HepG2 (cell line): ENCODE data around the gene DHX30. TPM values are rescaled to one million over a fixed set of nuclear protein-coding genes. Genes with fewer than 3 reads are reported as not detected.

Experiments used
- BRCA1 ChIP-seq: sonication (generic); formaldehyde crosslinking; IDR thresholded peaks from 2 replicates; pipeline ENCODE4 v1.4.0; 2020; ENCODE audit warnings: missing genetic modification reagents
- GPBP1L1 ChIP-seq: sonication (generic); formaldehyde crosslinking; IDR thresholded peaks from 2 replicates; pipeline ENCODE4 v1.5.0; 2020; ENCODE audit warnings: mild to moderate bottlenecking, missing genetic modification reagents
- KDM4B ChIP-seq: sonication (generic); formaldehyde crosslinking; IDR thresholded peaks from 2 replicates; pipeline ENCODE4 v1.4.0; 2020; ENCODE audit warnings: missing genetic modification reagents
- KLF15 ChIP-seq: sonication (generic); formaldehyde crosslinking; IDR thresholded peaks from 2 replicates; pipeline ENCODE4 v1.8.1; 2023; ENCODE audit warnings: borderline replicate concordance, mild to moderate bottlenecking, inconsistent platforms, missing genetic modification reagents, mixed read lengths
- KMT2B ChIP-seq: IDR thresholded peaks from 2 replicates; pipeline ENCODE4 v1.6.1; 2016; ENCODE audit warnings: missing genetic modification reagents, missing compliant biosample characterization
- MAFK ChIP-seq, 2 experiments: IDR thresholded peaks in 1 of 2; conservative IDR thresholded peaks in 1 of 2; 2 replicates each; pipeline ENCODE4 v1.6.1; 2011; ENCODE audit warnings: improper control_type of control experiment in 2 of 2, low read length in 2 of 2
- MED13 ChIP-seq: sonication (generic); formaldehyde crosslinking; IDR thresholded peaks from 2 replicates; pipeline ENCODE4 v1.5.0; 2020; ENCODE audit warnings: missing genetic modification reagents
- NFAT5 ChIP-seq: sonication (generic); formaldehyde crosslinking; IDR thresholded peaks from 2 replicates; pipeline ENCODE4 v1.4.0; 2020; ENCODE audit warnings: missing genetic modification reagents
- NFE2 ChIP-seq: sonication (generic); formaldehyde crosslinking; IDR thresholded peaks from 2 replicates; pipeline ENCODE4 v1.4.0; 2020; ENCODE audit warnings: missing genetic modification reagents
- TBX3 ChIP-seq: fragments of 450-650 bp; IDR thresholded peaks from 2 replicates; pipeline ENCODE4 v1.6.1; 2017; ENCODE audit warnings: antibody characterized with exemption, mild to moderate bottlenecking, inconsistent platforms, borderline replicate concordance
- TFDP2 ChIP-seq: sonication (generic); formaldehyde crosslinking; IDR thresholded peaks from 2 replicates; pipeline ENCODE4 v1.4.0; 2020; ENCODE audit warnings: missing genetic modification reagents
- TSC22D2 ChIP-seq: sonication (generic); formaldehyde crosslinking; IDR thresholded peaks from 2 replicates; pipeline ENCODE4 v1.5.1; 2020; ENCODE audit warnings: missing genetic modification reagents, mild to moderate bottlenecking, borderline replicate concordance
- ZNF143 ChIP-seq: sonication (generic); formaldehyde crosslinking; IDR thresholded peaks from 2 replicates; pipeline ENCODE4 v1.4.0; 2020; ENCODE audit warnings: missing genetic modification reagents
- ZNF282 ChIP-seq: fragments of 450-650 bp; IDR thresholded peaks from 2 replicates; pipeline ENCODE4 v1.6.1; 2018; ENCODE audit not compliant: partially characterized antibody
- ZNF296 ChIP-seq: sonication (generic); formaldehyde crosslinking; conservative IDR thresholded peaks from 2 replicates; pipeline ENCODE4 v1.5.0; 2020; ENCODE audit warnings: mild to moderate bottlenecking, missing genetic modification reagents
- ZNF703 ChIP-seq: sonication (generic); formaldehyde crosslinking; IDR thresholded peaks from 2 replicates; pipeline ENCODE4 v1.5.1; 2020; ENCODE audit warnings: missing genetic modification reagents, mild to moderate bottlenecking, moderate library complexity, borderline replicate concordance
- ZNF75D ChIP-seq: sonication (generic); formaldehyde crosslinking; IDR thresholded peaks from 2 replicates; pipeline ENCODE4 v1.8.1; 2023; ENCODE audit warnings: missing genetic modification reagents, mild to moderate bottlenecking, borderline replicate concordance
- ZNF792 ChIP-seq: IDR thresholded peaks from 2 replicates; pipeline ENCODE4 v1.6.1; 2016
- polyA plus RNA-seq, 8 experiments: library from polyadenylated mRNA; depleted of rRNA in 3 of 8; stranded (reverse) in 7 of 8; unstranded in 1 of 8; fragments of >200 nt; fragmentation: Illumina TruSeq in 4 of 8; extraction: Trizol in 4 of 8; gene quantifications; 2 replicates each; pipeline versions ENCODE4 v1.2.1 to v1.2.3, GENCODE V29; 2011 to 2016; ENCODE audit warnings: low read depth in 4 of 8, missing spikeins in 1 of 8, mixed read lengths in 1 of 8; ENCODE audit not compliant: insufficient read depth in 1 of 8
- total RNA-seq, 5 experiments: library from RNA; depleted of rRNA; stranded (reverse); fragments of >200 nt; fragmentation: Illumina TruSeq; extraction: Trizol; gene quantifications; 2 replicates each; pipeline ENCODE4 v1.2.3, GENCODE V29; 2016; ENCODE audit warnings: low read depth in 1 of 5
- TF ChIP-seq, protein P1 (sequence below): sonication (generic); formaldehyde crosslinking; IDR thresholded peaks from 2 replicates; pipeline ENCODE4 v1.4.0; 2020; ENCODE audit warnings: missing genetic modification reagents
- TF ChIP-seq, protein P2 (sequence below): IDR thresholded peaks from 2 replicates; pipeline ENCODE4 v1.6.1; 2018; ENCODE audit warnings: missing genetic modification reagents, mild to moderate bottlenecking, missing compliant biosample characterization

Gene DHX30
- total and polyA plus RNA-seq, 2 of the 13 experiments (the other 11 are each of a cell fraction or from before 2014, with no cell fraction given), result 30.6 to 59.4 TPM

- no peak for TF ChIP-seq NFAT5 (CRISPR knock-in tag)
- peak; percentile 84; the same call in 1 of the 2 replicates for TF ChIP-seq ZNF792 (CRISPR knock-in tag)
- TF ChIP-seq MAFK (conservative IDR thresholded peaks at IDR 0.05 in 1 of 2, IDR thresholded peaks at IDR 0.05 in 1 of 2; ENCODE audit: low read length in 2 of 2), result no peak
- no peak for TF ChIP-seq KDM4B (CRISPR knock-in tag)
- TF ChIP-seq KLF15 (CRISPR knock-in tag), result no peak
- TF ChIP-seq, protein P1, sequence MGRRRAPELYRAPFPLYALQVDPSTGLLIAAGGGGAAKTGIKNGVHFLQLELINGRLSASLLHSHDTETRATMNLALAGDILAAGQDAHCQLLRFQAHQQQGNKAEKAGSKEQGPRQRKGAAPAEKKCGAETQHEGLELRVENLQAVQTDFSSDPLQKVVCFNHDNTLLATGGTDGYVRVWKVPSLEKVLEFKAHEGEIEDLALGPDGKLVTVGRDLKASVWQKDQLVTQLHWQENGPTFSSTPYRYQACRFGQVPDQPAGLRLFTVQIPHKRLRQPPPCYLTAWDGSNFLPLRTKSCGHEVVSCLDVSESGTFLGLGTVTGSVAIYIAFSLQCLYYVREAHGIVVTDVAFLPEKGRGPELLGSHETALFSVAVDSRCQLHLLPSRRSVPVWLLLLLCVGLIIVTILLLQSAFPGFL (CRISPR knock-in tag), result no peak
- TF ChIP-seq MED13, result peak; percentile 30; the same call in 1 of the 2 replicates
- TF ChIP-seq, protein P2, sequence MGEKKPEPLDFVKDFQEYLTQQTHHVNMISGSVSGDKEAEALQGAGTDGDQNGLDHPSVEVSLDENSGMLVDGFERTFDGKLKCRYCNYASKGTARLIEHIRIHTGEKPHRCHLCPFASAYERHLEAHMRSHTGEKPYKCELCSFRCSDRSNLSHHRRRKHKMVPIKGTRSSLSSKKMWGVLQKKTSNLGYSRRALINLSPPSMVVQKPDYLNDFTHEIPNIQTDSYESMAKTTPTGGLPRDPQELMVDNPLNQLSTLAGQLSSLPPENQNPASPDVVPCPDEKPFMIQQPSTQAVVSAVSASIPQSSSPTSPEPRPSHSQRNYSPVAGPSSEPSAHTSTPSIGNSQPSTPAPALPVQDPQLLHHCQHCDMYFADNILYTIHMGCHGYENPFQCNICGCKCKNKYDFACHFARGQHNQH (CRISPR knock-in tag), result peak; percentile 64; the same call in 1 of the 2 replicates
- TF ChIP-seq NFE2 (CRISPR knock-in tag), result no peak
- peak; percentile 57; the same call in 1 of the 2 replicates for TF ChIP-seq ZNF143 (CRISPR knock-in tag)
- TF ChIP-seq KMT2B, result peak; percentile 81
- peak; percentile 72 for TF ChIP-seq TFDP2 (CRISPR knock-in tag)
- TF ChIP-seq ZNF703 (CRISPR knock-in tag), result peak; percentile 12; the same call in 1 of the 2 replicates
- no peak for TF ChIP-seq ZNF296
- no peak for TF ChIP-seq ZNF282
- TF ChIP-seq GPBP1L1 (CRISPR knock-in tag), result no peak
- no peak for TF ChIP-seq ZNF75D (CRISPR knock-in tag)
- no peak; the same call in 1 of the 2 replicates for TF ChIP-seq TSC22D2
- no peak for TF ChIP-seq TBX3
- 0 out of 2 replicates have a peak, but pooled peaks have one; percentile 71 for TF ChIP-seq BRCA1 (CRISPR knock-in tag)
Measured at GRCh38 chr3:47781685-47782445, 21.1 kb upstream of the DHX30 start, which contains the start of gene SMARCC1 (continued).
